Measurements from ENCODE around the gene PARD3. TPM values are rescaled to one million over a fixed set of nuclear protein-coding genes. Genes with fewer than 3 reads are reported as not detected.
"Not testable (repeated sequence)": the region's sequence is repeated elsewhere in the genome, so short reads cannot be mapped to it uniquely, and the experiment has no call there.

Gene PARD3
- total RNA-seq, 1 experiment from 2014 or later, result 29.7 TPM

- DNase-seq (ENCODE audit: low read depth), result no peak
Measured at GRCh38 chr10:34797155-34797554, 17.9 kb downstream of the PARD3 start.

GRCh38 chr10:34796133-34796532 lies 19.0 kb downstream of the PARD3 start:
- no peak for DNase-seq (ENCODE audit: low read depth)

GRCh38 chr10:34795334-34795733 lies 19.8 kb downstream of the PARD3 start:
- DNase-seq (ENCODE audit: low read depth), result no peak

GRCh38 chr10:34794835-34795234 lies 20.3 kb downstream of the PARD3 start:
- no peak for DNase-seq (ENCODE audit: low read depth)

GRCh38 chr10:34793581-34793980 lies 21.5 kb downstream of the PARD3 start:
- not testable (repeated sequence) for DNase-seq (ENCODE audit: low read depth)

GRCh38 chr10:34792881-34793280 lies 22.2 kb downstream of the PARD3 start:
- no peak for DNase-seq (ENCODE audit: low read depth)

GRCh38 chr10:34791947-34792346 lies 23.1 kb downstream of the PARD3 start:
- no peak for DNase-seq (ENCODE audit: low read depth)

GRCh38 chr10:34791228-34791627 lies 23.9 kb downstream of the PARD3 start:
- DNase-seq (ENCODE audit: low read depth), result no peak

GRCh38 chr10:34789966-34790506 lies 25.1 kb downstream of the PARD3 start:
- no peak for DNase-seq (ENCODE audit: low read depth)

GRCh38 chr10:34786464-34786863 lies 28.6 kb downstream of the PARD3 start:
- DNase-seq (ENCODE audit: low read depth), result no peak

- no peak for DNase-seq (ENCODE audit: low read depth)
Measured at GRCh38 chr10:34781711-34782110, 33.4 kb downstream of the PARD3 start.

GRCh38 chr10:34780818-34781380 lies 34.2 kb downstream of the PARD3 start:
- DNase-seq (ENCODE audit: low read depth), result peak; percentile 23

GRCh38 chr10:34778237-34778636 lies 36.9 kb downstream of the PARD3 start:
- DNase-seq (ENCODE audit: low read depth), result no peak

- DNase-seq (ENCODE audit: low read depth), result no peak
Measured at GRCh38 chr10:34776090-34776690, 38.9 kb downstream of the PARD3 start.

- no peak for DNase-seq (ENCODE audit: low read depth)
Measured at GRCh38 chr10:34775044-34775637, 40.0 kb downstream of the PARD3 start.

- DNase-seq (ENCODE audit: low read depth), result no peak
Measured at GRCh38 chr10:34773636-34774630, 41.2 kb downstream of the PARD3 start.

GRCh38 chr10:34771525-34771924 lies 43.6 kb downstream of the PARD3 start:
- no peak for DNase-seq (ENCODE audit: low read depth)

- DNase-seq (ENCODE audit: low read depth), result no peak
Measured at GRCh38 chr10:34771106-34771505, 44.0 kb downstream of the PARD3 start.

- no peak for DNase-seq (ENCODE audit: low read depth)
Measured at GRCh38 chr10:34769899-34770298, 45.2 kb downstream of the PARD3 start.

GRCh38 chr10:34768972-34769330 lies 46.1 kb downstream of the PARD3 start:
- DNase-seq (ENCODE audit: low read depth), result no peak

- peak; percentile 51 for DNase-seq (ENCODE audit: low read depth)
Measured at GRCh38 chr10:34768261-34768971, 46.7 kb downstream of the PARD3 start.

All from Daoy (cell line).